Panc1 (cell line): Measurements from ENCODE around the gene MRM3. TPM values are rescaled to one million over a fixed set of nuclear protein-coding genes. Genes with fewer than 3 reads are reported as not detected.
"Not testable (repeated sequence)": the region's sequence is repeated elsewhere in the genome, so short reads cannot be mapped to it uniquely, and the experiment has no call there.

Experiments used
- ATAC-seq: fragments of 200-7000 bp; cut with Tn5 transposase; 2 replicates; pipeline ENCODE4 v1.9.1; 2020; ENCODE audit warnings: mild to moderate bottlenecking, moderate library complexity
- BruUV-seq: library from RNA; stranded (reverse); fragments of 400-500 nt; replicated peaks from 2 replicates; lab custom pipeline; 2021; lab: Mats Ljungman, UMichigan
- CTCF ChIA-PET: fragments of 300-600 bp; sonication (Branson Sonifier 250); formaldehyde crosslinking; loops from one replicate; lab custom pipeline; 2022; ENCODE audit warnings: antibody characterized with exemption; lab: Charles Lee
- POLR2A ChIA-PET: fragments of 300-600 bp; sonication (Branson Sonifier 250); formaldehyde crosslinking; loops from one replicate; lab custom pipeline; 2022; ENCODE audit warnings: antibody characterized with exemption; lab: Charles Lee
- DNase-seq: peaks from one replicate; pipeline ENCODE4 v3.0.0-alpha.2; 2010; ENCODE audit warnings: low read depth, low spot score
- H3K27ac ChIP-seq: 2 replicates; pipeline ENCODE4 v1.5.1; 2011; ENCODE audit warnings: mild to moderate bottlenecking, low read length, inconsistent platforms
- H3K27me3 ChIP-seq: fragments of 200-500 bp; sonication (Bioruptor generic); 2 replicates; pipeline ENCODE4 v1.6.0; 2014; ENCODE audit warnings: low read length, inconsistent platforms; ENCODE audit not compliant: control insufficient read depth, insufficient read depth
- H3K36me3 ChIP-seq: fragments of 200-500 bp; sonication (Bioruptor generic); 2 replicates; pipeline ENCODE4 v1.5.1; 2014; ENCODE audit warnings: inconsistent platforms, mild to moderate bottlenecking, low read length, moderate library complexity; ENCODE audit not compliant: control insufficient read depth, insufficient read depth
- H3K4me1 ChIP-seq: 2 replicates; pipeline ENCODE4 v1.5.1; 2011; ENCODE audit warnings: inconsistent platforms, mild to moderate bottlenecking, low read length, moderate library complexity; ENCODE audit not compliant: control insufficient read depth, insufficient read depth
- H3K4me3 ChIP-seq, 2 experiments: 2 replicates each; pipeline ENCODE4 v1.5.1; 2011 to 2012; ENCODE audit warnings: low read depth in 2 of 2, low read length in 2 of 2, mild to moderate bottlenecking in 2 of 2, inconsistent platforms in 1 of 2, moderate library complexity in 1 of 2
- H3K9me3 ChIP-seq: fragments of 200-500 bp; sonication (Bioruptor generic); 2 replicates; pipeline ENCODE4 v1.5.1; 2014; ENCODE audit warnings: low read depth, mild to moderate bottlenecking, inconsistent platforms, low read length, moderate library complexity; ENCODE audit not compliant: control insufficient read depth, insufficient read depth
- POLR2AphosphoS5 ChIP-seq: IDR thresholded peaks from 2 replicates; pipeline ENCODE4 v1.6.1; 2012; ENCODE audit warnings: mild to moderate bottlenecking, low read depth, low read length, moderate library complexity
- SIN3A ChIP-seq: IDR thresholded peaks from 2 replicates; pipeline ENCODE4 v1.6.1; 2012; ENCODE audit warnings: low read depth, mild to moderate bottlenecking, low read length, moderate library complexity, borderline replicate concordance; ENCODE audit not compliant: insufficient read depth
- TCF7L2 ChIP-seq: IDR thresholded peaks from 2 replicates; pipeline ENCODE4 v1.6.1; 2011; ENCODE audit warnings: mild to moderate bottlenecking, low read depth, low read length, inconsistent platforms
- in situ Hi-C: cut with HindIII; loops from 2 replicates; pipeline ENCODE4 v1.10.0; 2016; ENCODE audit warnings: low sequenced_read_pairs, low pct_unique_long_range_greater_than_20kb
- intact Hi-C: fragments of 100-400 bp; cut with micrococcal nuclease; formaldehyde crosslinking; loops from one replicate; pipeline ENCODE4 v1.10.0; 2022; ENCODE audit not compliant: unreplicated experiment
- total RNA-seq: library from RNA; stranded (reverse); gene quantifications from one replicate; pipeline ENCODE4 v1.2.1, GENCODE V29; 2021; ENCODE audit not compliant: unreplicated experiment
- TF ChIP-seq, protein P1 (sequence below): fragments of 450-650 bp; IDR thresholded peaks from 2 replicates; pipeline ENCODE4 v1.5.1; 2017; ENCODE audit warnings: mild to moderate bottlenecking
- TF ChIP-seq, protein P2 (sequence below), 2 experiments: IDR thresholded peaks; 2 replicates each; pipeline ENCODE4 v1.6.1; 2011 to 2012; ENCODE audit warnings: low read depth in 2 of 2, control low read depth in 1 of 2, low read length in 1 of 2, mild to moderate bottlenecking in 1 of 2, moderate library complexity in 1 of 2; ENCODE audit not compliant: insufficient read depth in 1 of 2

MRM3 gene
- total RNA-seq, 1 experiment from 2014 or later: 13.4 TPM

DNA sequence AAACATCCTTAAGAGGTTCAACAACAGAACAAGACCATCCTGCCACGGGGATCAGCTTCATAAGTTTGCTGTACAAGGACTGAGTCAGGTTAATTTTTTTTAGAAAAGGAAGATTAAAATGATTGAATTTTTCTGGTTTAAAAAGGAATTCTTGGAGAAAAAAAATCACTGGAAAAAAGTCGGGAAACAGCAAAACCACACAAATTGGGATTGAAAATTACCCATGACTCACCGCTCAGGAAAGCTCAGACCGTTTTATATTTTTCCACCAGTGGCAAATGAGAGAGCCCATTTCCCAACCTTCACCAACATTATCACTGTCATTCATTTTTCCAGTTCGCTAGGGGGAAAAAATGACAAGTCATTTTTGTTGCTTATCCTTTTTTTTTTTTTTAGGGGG is 46.6 kb downstream of the MRM3 start:
- Histone ChIP-seq H3K4me3 (no peak overlapping the region), H3K27ac (no peak overlapping the region), H3K9me3 (no peaks in the 10 kb centered on the region), H3K4me1 (no peaks in the 10 kb centered on the region), H3K27me3 (no peaks in the 10 kb centered on the region), H3K36me3 (no peaks in the 10 kb centered on the region; the same call in 1 of the 2 replicates)
- BruUV-seq: no TSS peak
- POLR2A ChIA-PET: no interaction called here
- CTCF ChIA-PET: no interaction called here
- ATAC-seq: no peak
- in situ Hi-C loops (no loop called here), intact Hi-C loops (no loop called here)
- DNase-seq: no peak
- no peak for TF ChIP-seq TCF7L2
- TF ChIP-seq, protein P1, sequence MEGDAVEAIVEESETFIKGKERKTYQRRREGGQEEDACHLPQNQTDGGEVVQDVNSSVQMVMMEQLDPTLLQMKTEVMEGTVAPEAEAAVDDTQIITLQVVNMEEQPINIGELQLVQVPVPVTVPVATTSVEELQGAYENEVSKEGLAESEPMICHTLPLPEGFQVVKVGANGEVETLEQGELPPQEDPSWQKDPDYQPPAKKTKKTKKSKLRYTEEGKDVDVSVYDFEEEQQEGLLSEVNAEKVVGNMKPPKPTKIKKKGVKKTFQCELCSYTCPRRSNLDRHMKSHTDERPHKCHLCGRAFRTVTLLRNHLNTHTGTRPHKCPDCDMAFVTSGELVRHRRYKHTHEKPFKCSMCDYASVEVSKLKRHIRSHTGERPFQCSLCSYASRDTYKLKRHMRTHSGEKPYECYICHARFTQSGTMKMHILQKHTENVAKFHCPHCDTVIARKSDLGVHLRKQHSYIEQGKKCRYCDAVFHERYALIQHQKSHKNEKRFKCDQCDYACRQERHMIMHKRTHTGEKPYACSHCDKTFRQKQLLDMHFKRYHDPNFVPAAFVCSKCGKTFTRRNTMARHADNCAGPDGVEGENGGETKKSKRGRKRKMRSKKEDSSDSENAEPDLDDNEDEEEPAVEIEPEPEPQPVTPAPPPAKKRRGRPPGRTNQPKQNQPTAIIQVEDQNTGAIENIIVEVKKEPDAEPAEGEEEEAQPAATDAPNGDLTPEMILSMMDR: no peak
- no peak for TF ChIP-seq POLR2AphosphoS5
- TF ChIP-seq, protein P2, sequence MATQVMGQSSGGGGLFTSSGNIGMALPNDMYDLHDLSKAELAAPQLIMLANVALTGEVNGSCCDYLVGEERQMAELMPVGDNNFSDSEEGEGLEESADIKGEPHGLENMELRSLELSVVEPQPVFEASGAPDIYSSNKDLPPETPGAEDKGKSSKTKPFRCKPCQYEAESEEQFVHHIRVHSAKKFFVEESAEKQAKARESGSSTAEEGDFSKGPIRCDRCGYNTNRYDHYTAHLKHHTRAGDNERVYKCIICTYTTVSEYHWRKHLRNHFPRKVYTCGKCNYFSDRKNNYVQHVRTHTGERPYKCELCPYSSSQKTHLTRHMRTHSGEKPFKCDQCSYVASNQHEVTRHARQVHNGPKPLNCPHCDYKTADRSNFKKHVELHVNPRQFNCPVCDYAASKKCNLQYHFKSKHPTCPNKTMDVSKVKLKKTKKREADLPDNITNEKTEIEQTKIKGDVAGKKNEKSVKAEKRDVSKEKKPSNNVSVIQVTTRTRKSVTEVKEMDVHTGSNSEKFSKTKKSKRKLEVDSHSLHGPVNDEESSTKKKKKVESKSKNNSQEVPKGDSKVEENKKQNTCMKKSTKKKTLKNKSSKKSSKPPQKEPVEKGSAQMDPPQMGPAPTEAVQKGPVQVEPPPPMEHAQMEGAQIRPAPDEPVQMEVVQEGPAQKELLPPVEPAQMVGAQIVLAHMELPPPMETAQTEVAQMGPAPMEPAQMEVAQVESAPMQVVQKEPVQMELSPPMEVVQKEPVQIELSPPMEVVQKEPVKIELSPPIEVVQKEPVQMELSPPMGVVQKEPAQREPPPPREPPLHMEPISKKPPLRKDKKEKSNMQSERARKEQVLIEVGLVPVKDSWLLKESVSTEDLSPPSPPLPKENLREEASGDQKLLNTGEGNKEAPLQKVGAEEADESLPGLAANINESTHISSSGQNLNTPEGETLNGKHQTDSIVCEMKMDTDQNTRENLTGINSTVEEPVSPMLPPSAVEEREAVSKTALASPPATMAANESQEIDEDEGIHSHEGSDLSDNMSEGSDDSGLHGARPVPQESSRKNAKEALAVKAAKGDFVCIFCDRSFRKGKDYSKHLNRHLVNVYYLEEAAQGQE (IDR thresholded peaks at IDR 0.05; ENCODE audit: insufficient read depth in 1 of 2, low read depth in 2 of 2, low read length in 1 of 2): no peak
- no peak for TF ChIP-seq SIN3A

DNA sequence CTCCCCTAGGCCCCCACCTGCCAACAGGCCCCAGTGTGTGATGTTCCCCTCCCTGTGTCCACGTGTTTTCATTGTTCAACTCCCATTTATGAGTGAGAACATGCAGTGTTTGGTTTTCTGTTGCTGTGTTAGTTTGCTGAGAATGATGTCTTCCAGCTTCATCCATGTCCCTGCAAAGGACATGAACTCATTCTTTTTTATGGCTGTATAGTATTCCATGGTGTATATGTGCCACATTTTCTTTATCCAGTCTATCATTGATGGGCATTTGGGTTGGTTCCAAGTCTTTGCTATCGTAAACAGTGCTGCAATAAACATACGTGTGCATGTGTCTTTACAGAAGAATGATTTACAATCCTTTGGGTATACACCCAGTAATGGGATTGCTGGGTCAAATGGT is 47.5 kb downstream of the MRM3 start:
- in situ Hi-C loops, H3K4me1 ChIP-seq, BruUV-seq, H3K4me3 ChIP-seq, H3K27me3 ChIP-seq, H3K27ac ChIP-seq, ATAC-seq, intact Hi-C loops, POLR2A ChIA-PET, DNase-seq, H3K36me3 ChIP-seq, H3K9me3 ChIP-seq: not testable (repeated sequence)
- CTCF ChIA-PET: interaction anchor here (0.6 kb wide), 1 partner anchor 35 kb away, joined by 7 read pairs; no protein-coding TSS in a partner anchor

DNA sequence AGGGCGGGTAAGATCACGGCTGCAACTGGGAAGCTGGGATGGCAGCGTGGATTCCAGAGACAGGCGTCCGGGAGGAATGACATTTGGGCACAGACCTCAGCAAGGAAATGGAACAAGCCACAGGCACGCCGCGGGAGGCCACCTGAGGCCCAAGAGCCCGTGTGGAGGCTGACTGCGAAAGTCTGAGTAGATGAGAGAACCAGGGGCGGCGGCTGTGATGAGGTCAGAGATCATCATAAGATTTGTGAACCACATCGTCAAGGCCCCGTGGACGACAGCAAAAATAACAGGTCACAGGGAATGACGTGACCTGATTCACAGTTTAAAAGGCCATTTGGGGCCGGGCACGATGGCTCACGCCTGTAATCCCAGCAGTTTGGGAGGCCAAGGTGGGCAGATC is 48.2 kb downstream of the MRM3 start:
- ATAC-seq (no peak), DNase-seq (no peak)
- Histone ChIP-seq H3K27ac (no peak overlapping the region), H3K36me3 (no peaks in the 10 kb centered on the region), H3K9me3 (no peaks in the 10 kb centered on the region), H3K4me3 (no peak overlapping the region), H3K27me3 (no peaks in the 10 kb centered on the region), H3K4me1 (peaks cover 2% of the 10 kb centered on the region)
- no TSS peak for BruUV-seq
- in situ Hi-C loops: no loop called here
- POLR2A ChIA-PET: no interaction called here
- intact Hi-C loops: no loop called here
- CTCF ChIA-PET: no interaction called here
- TF ChIP-seq TCF7L2 (no peak), POLR2AphosphoS5 (no peak), SIN3A (no peak)
- TF ChIP-seq, protein P1: no peak
- TF ChIP-seq, protein P2 (IDR thresholded peaks at IDR 0.05; ENCODE audit: insufficient read depth in 1 of 2, low read depth in 2 of 2, low read length in 1 of 2): no peak
